ENCODE data around the gene RFX1. TPM values are rescaled to one million over a fixed set of nuclear protein-coding genes. Genes with fewer than 3 reads are reported as not detected.
"Not testable (repeated sequence)": the region's sequence is repeated elsewhere in the genome, so short reads cannot be mapped to it uniquely, and the experiment has no call there.

Gene RFX1
- total and polyA plus RNA-seq, 2 experiments from 2014 or later: 2.2 to 2.4 TPM

GRCh38 chr19:13926010-13926409, 80.1 kb downstream of the RFX1 start:
- Histone ChIP-seq H3K9me3 (ENCODE audit: low read depth) (no peaks in the 10 kb centered on the region), H3K79me2 (no peaks in the 10 kb centered on the region), H2AFZ (no peak overlapping the region), H4K20me1 (ENCODE audit: insufficient read depth, poor library complexity, severe bottlenecking) (no peaks in the 10 kb centered on the region), H3K4me3 (no peak overlapping the region), H3K4me2 (no peak overlapping the region), H3K4me1 (ENCODE audit: insufficient read depth) (no peaks in the 10 kb centered on the region), H3K27me3 (no peaks in the 10 kb centered on the region), H3K36me3 (replicated peaks; ENCODE audit: insufficient read depth, low read depth) (no peaks in the 10 kb centered on the region), H3K27ac (no peak overlapping the region), H3K9me2 (replicated peaks; ENCODE audit: insufficient read depth) (no peaks in the 10 kb centered on the region)
- 95% methylated on average over 2 of the region's 4 CpGs for WGBS (ENCODE audit: low lambda C conversion rate, missing lambda C conversion rate)
- no peak for DNase-seq (ENCODE audit: low spot score)
- no peak for TF ChIP-seq CTCF (IDR thresholded peaks at IDR 0.05; ENCODE audit: poor library complexity)
- TF ChIP-seq EZH2phosphoT487 (IDR thresholded peaks at IDR 0.05; ENCODE audit: low read depth, severe bottlenecking, unreplicated experiment): no peak
- TF ChIP-seq EZH2 (IDR thresholded peaks at IDR 0.05; ENCODE audit: borderline replicate concordance): no peak

- H3K27me3 ChIP-seq: no peaks in the 10 kb centered on the region
- no peaks in the 10 kb centered on the region for H4K20me1 ChIP-seq (ENCODE audit: insufficient read depth, poor library complexity, severe bottlenecking)
- H3K4me2 ChIP-seq: no peak overlapping the region
- DNase-seq (ENCODE audit: low spot score): no peak
- no peaks in the 10 kb centered on the region for H3K9me2 ChIP-seq (replicated peaks; ENCODE audit: insufficient read depth)
- no peak overlapping the region for H3K27ac ChIP-seq
- no peaks in the 10 kb centered on the region for H3K4me1 ChIP-seq (ENCODE audit: insufficient read depth)
- 96% methylated on average over 18 of the region's 28 CpGs for WGBS (ENCODE audit: low lambda C conversion rate, missing lambda C conversion rate)
- H2AFZ ChIP-seq: no peak overlapping the region
- H3K9me3 ChIP-seq (ENCODE audit: low read depth): no peaks in the 10 kb centered on the region
- no peaks in the 10 kb centered on the region for H3K36me3 ChIP-seq (replicated peaks; ENCODE audit: insufficient read depth, low read depth)
- TF ChIP-seq EZH2phosphoT487 (IDR thresholded peaks at IDR 0.05; ENCODE audit: low read depth, severe bottlenecking, unreplicated experiment) (no peak), EZH2 (IDR thresholded peaks at IDR 0.05; ENCODE audit: borderline replicate concordance) (no peak), CTCF (IDR thresholded peaks at IDR 0.05; ENCODE audit: poor library complexity) (no peak)
- no peaks in the 10 kb centered on the region for H3K79me2 ChIP-seq
- no peak overlapping the region for H3K4me3 ChIP-seq
These were observed 82.7 kb downstream of the RFX1 start for GRCh38 chr19:13923194-13923987.

- H3K9me3 ChIP-seq (ENCODE audit: low read depth); H3K27ac ChIP-seq; H3K4me3 ChIP-seq; H3K27me3 ChIP-seq; H3K36me3 ChIP-seq (replicated peaks; ENCODE audit: insufficient read depth, low read depth); DNase-seq (ENCODE audit: low spot score); H3K9me2 ChIP-seq (replicated peaks; ENCODE audit: insufficient read depth); H2AFZ ChIP-seq; H3K4me1 ChIP-seq (ENCODE audit: insufficient read depth); H4K20me1 ChIP-seq (ENCODE audit: insufficient read depth, poor library complexity, severe bottlenecking); H3K79me2 ChIP-seq; H3K4me2 ChIP-seq: not testable (repeated sequence)
- 95% methylated on average over 6 of the region's 6 CpGs for whole genome bisulfite sequencing (ENCODE audit: low lambda C conversion rate, missing lambda C conversion rate)
These were observed 84.0 kb downstream of the RFX1 start for GRCh38 chr19:13922118-13922517.

- H3K27ac ChIP-seq: no peak overlapping the region
- H3K4me2 ChIP-seq: no peak overlapping the region
- 93% methylated on average over 2 of the region's 2 CpGs for WGBS (ENCODE audit: low lambda C conversion rate, missing lambda C conversion rate)
- TF ChIP-seq CTCF (IDR thresholded peaks at IDR 0.05; ENCODE audit: poor library complexity) (no peak), EZH2 (IDR thresholded peaks at IDR 0.05; ENCODE audit: borderline replicate concordance) (no peak), EZH2phosphoT487 (IDR thresholded peaks at IDR 0.05; ENCODE audit: low read depth, severe bottlenecking, unreplicated experiment) (no peak)
- no peaks in the 10 kb centered on the region for H3K9me2 ChIP-seq (replicated peaks; ENCODE audit: insufficient read depth)
- H3K4me1 ChIP-seq (ENCODE audit: insufficient read depth): no peaks in the 10 kb centered on the region
- no peaks in the 10 kb centered on the region for H3K9me3 ChIP-seq (ENCODE audit: low read depth)
- no peak overlapping the region for H3K4me3 ChIP-seq
- no peak for DNase-seq (ENCODE audit: low spot score)
- H2AFZ ChIP-seq: no peak overlapping the region
- H3K79me2 ChIP-seq: no peaks in the 10 kb centered on the region
- H4K20me1 ChIP-seq (ENCODE audit: insufficient read depth, poor library complexity, severe bottlenecking): no peaks in the 10 kb centered on the region
- H3K36me3 ChIP-seq (replicated peaks; ENCODE audit: insufficient read depth, low read depth): no peaks in the 10 kb centered on the region
- H3K27me3 ChIP-seq: no peaks in the 10 kb centered on the region
These were observed 85.0 kb downstream of the RFX1 start for GRCh38 chr19:13920940-13921747.

All from hepatocyte (in vitro differentiated cells).